GM21515 (cell line): ENCODE measurements around the gene PCBD1.

Source experiments
- ATAC-seq: cut with Tn5 transposase; IDR thresholded peaks from one replicate; pipeline ENCODE4 v1.9.1; 2021; ENCODE audit not compliant: unreplicated experiment

PCBD1 gene

DNA sequence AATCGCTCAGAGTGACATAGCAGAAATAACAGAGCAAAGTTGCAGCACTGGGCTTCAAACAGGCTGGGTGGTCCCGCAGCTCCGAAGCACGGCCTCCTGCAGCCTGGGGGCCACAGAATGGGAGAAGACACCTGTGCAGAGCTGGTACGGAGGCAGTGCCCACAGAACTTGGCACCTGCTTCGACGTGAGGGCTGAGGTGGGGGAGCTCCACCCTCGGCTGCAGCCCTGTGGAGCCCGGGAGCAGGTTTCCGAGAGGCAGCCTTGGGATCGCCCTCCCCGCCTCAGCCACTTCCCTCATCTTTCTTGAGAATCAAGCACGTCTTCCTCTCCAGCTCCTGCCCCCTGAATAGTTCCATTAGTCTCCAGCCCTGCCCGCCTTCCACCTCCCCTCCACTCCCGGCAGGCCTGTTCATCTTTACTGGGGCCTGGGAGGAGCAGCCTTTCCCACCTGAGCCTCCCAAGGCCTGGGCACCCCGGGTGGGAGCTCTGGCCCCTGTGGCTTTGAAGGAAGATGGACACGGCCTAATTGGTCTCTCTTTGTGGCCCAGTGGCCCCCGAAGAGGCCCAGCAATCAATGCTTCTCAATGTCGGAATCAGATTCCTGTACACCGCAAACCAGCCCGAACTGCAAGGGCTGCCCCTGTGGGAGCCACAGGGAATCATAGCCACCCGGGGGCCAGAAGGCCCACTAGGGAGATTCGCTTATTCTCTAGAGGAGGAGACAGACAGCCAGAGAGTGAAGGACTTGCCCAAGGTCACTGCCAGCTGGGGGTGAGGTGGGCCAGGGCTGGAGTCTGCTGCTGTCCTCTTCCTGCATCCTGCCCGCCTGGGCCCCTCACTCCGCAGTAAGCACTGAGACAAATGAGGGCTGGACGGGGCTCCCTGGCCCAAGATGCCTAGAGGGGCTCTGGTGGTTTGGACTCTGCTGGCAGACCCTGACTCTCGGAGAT lies 17.0 kb upstream of the PCBD1 start:
- no peak for ATAC-seq

DNA sequence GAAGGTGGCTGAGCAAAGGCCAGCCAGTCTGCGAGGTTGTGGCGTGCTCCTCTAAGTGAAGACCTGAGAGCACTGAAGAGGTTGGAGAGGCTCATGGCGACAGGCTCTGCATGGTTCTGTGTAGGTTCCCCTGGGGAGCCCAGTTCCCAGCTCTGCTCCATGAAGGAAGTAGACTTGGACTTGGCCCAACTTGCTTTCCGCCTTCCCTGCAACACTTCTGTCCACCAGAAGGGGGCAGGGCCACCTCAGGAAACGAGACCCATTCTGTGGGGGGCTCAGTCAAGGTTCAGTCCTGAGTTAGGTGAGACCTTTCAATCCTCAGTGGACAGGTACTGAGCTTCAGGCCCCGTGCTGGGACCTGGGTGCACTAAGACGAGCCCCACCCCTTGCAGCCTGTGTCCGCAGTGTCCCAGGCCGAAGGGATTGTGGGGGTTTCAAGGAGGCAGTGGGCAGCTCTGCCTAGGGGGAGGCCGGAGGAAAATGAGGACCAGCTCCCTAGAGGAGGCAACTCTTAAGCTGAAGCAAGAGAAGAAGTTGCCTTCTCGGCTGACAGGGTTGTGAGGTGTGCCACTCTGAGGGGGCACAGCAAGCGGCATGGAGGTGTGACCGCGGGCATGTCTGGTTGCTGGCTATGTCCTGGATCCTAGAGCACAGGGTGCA lies 15.0 kb upstream of the PCBD1 start:
- ATAC-seq = no peak

- no peak for ATAC-seq
Measured at GRCh38 chr10:70902661-70903261, 14.4 kb upstream of the PCBD1 start.

DNA sequence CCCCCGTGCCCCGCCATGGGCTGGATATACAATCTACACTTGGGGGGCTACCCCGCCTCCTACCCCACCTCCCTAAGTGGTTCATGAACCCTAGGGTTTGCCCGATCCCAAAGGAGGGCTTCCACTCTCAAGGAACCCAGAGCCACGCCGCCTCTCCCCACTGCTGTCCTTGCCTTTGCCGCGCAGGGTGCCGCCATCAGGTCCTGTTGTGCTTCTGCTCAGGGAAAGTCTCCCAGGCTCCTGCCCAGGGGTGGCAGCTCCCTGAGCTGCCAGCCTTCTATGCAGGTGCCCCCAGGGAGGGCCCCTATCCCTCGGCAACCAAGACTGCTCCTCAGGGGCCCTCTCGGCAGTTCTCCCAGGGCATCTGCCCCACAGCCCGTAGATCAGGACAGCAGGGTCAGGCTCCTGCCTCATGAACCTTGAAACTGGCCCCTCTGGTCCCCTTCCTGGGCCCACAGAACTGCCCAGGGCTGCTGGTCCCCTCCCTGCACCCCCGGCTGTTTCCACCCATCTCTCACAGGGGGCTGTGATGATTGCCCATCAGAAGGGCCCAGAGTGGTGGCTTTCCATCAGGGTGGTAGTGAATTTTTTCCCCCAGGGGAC lies 13.0 kb upstream of the PCBD1 start:
- no peak for ATAC-seq

DNA sequence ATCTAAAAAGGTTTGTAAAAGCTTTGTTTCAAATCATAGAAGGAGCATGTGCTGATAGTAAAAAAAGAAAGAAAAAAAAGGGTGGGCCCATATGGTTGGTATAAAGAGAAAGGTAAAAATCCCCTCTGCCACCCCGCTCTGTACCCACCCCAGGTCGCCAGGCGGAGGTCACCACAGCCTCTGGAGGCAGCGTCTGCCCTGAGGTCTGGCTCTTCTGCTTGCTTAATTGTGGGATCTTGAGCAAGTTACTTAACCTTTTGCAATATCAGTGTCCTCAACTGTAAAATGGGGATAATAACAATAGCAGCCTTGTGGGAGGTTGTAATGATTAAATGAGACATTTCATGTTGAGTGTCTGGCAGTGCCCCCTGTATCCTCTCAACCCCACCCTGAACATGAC lies 10.7 kb upstream of the PCBD1 start:
- ATAC-seq = no peak

DNA sequence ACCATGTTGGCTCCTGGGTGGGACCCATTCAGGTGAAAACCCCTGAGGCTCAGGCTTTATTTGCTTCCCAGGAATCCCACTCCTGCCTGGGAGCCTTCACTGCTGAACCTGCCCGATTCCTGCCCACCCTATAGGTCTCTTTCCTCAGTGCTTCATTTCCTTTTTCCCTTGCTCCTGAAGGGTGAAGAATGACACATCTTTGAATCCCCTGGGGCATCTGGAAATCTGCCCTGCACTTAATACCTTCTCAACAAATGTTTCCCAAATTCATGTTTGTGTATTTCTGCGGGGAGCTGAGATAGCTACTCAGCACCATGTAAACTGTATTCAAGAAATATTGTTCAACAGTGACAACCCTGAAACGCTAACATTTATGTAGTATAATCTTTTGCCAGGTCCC lies 10.3 kb upstream of the PCBD1 start:
- no peak for ATAC-seq

DNA sequence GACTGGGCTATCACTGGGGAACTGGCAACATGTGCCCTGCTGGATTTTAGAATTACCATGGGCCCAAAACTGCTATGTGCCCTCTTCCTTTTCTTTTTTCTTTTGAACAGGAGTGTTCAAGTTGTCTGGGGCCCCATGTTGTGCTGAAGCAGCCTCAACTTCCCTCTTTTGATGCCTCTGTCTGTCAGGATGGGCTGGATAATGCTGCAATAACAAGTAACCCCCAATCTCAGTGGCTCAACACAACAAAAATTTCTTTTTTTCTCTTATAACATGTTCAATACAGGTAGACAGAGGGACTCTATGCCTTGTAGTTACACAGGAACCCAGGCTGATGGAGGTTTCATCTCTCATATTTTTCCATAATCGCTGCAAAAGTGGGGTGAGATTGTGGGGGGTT lies 8.2 kb upstream of the PCBD1 start:
- ATAC-seq = no peak

- ATAC-seq = no peak
Measured at GRCh38 chr10:70894416-70894815, 6.1 kb upstream of the PCBD1 start.

DNA sequence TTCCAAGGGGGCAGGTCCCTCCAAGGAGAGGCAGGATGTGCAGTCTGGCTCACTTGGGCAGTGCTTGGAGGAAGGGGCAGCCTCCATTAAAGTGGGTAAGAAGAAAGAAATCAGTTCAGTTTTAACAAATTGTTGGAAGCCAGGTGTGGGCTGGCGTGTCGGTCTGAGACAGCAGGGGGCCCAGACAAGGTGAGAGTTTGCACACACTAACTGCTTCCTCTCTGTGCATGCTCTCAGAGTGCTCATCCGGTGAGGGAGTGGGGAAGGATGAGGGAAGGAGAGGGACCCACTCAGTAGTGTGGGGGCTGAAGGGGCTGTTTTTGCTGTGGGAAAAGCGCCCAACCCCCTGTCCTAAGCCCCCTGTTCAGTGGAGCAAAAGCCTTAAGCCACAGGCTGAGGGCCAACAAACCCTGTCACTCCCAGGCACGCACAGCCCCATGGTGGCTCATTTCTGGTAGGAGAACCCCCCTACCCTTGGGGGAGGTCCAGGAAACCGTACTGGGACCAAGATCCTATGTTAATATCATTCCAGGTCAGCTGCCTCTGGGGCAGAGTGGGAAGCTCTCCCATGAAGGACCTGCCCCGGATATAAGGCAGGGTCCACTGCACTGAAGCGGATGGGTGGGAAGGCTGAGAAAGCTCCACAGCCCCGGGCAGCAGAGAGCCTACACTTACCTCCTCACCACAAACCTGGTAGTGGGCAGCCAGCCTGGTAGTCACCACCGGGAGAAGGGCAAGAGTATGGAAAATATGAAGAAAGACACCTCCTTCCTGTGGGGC lies 5.1 kb upstream of the PCBD1 start:
- ATAC-seq = no peak

DNA sequence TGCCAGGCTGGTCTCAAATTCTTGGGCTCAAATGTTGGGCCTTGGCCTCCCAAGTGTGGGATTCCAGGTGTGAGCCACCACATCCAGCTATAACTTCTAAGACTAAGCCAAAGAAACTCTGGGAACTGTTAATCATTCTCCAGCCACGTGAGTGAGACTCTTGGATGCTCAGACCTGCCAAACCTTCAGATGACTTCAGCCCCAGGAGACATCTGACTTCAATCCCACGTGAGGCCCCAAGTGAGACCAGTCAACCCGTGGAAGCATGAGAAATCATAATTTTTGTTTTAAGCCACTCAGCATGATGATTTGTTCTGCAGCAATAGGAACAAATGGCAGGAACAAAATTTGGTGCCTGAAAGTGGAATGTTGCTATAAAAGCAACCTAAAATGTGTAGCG lies 4.3 kb upstream of the PCBD1 start:
- ATAC-seq = no peak

DNA sequence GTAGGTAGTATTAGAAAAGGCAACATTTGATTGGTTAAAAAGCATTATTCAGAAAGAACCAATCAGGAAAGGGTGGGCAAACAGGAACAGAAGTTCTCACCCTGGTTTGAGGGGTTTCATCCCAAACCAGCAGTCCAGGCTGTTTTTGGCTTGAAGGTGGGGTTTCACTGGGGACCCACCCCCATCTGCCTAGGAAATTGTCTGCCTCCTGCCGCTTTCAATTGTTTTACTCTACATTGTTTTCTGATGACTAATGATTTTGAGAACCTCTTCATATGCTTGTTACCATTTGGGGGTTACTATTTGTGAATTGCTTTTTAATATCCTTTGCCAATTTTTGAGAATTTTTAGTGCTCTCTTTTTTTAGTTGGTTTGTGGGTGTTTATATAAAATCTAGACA lies 3.3 kb upstream of the PCBD1 start:
- ATAC-seq = no peak

DNA sequence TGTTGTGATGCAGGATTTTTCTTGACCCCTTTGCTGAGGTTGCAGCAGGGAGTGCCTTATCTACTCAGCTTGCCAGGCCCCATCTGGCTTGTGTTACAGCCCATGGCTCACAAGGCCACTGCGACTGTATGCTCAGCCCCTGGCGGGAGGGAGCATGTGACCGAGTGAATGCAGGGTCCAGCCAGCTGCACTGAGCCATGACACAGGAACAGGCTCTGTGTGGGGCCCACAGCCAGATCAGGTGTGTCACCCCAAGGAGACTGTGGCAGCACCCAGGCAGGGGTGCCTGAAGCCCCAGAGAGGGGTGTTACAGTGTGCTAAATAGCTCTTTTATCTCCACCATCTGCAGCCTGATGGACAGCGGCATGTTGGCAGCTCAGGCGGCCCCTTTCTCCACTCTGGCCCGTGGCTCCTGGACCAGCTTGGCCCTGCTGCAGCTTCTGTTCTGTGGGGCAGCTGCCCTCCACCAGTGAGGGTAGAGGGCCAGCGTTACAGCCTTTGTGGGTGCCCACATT lies 2.6 kb upstream of the PCBD1 start:
- no peak for ATAC-seq

- no peak for ATAC-seq
Measured at GRCh38 chr10:70889291-70889690, 926 bp upstream of the PCBD1 start.

DNA sequence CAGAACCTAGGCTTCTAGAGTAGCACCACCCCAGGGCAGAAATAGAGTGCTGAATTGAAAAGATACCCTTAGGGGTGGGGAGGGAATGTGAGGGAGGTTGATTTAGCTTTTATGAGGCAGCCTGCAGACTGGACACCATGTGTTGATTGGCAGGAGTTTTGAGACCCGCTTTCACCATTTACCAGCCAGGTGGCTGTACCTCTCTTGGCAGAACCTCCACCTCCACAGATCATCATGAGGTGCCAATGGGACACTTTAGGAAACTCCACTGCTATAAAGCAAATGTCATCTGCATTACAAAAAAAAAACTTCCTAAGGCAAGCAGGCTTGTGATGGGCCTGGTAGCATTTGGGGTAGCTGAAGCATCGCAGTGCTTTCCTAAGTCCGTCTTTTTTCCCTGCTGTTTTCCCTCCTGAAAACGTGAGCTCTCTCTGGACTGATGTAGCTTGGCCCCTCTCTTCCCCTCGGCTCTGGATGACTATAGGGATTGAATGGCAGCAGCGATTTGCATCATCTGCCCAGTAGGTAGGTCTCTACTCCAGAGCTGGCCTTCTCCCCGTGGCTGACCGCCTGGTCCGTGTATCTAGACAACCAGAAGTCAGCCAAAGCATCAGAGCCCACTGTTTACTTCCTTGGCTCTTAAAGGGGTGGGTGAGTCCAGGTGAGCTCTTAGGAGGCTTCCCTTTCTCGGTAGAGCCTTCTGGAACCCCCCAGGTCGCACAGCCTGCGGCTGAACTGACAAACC lies 1.3 kb downstream of the PCBD1 start:
- no peak for ATAC-seq

GRCh38 chr10:70885931-70886903 lies 2.1 kb downstream of the PCBD1 start:
- ATAC-seq = no peak

DNA sequence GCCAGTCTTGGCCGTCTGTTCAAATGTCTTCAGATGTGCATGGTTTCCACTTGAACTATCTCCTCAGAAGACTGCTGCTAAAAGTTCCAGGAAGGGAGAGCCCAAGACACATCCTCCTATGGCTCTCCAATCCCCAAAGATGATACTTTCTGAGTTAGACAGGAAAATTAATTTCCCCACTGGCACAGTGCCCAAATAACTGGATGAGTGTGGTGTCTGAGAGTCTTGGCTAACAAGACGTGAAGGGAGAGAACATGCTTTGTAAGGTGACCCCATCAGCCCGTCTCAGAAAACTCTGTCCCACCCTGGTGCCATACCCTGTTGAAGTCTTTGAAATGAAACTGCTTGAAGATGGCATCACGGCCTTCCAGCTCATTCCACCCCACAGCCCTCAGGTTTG lies 2.9 kb downstream of the PCBD1 start:
- no peak for ATAC-seq

- no peak for ATAC-seq
Measured at GRCh38 chr10:70884741-70885140, 3.6 kb downstream of the PCBD1 start.

DNA sequence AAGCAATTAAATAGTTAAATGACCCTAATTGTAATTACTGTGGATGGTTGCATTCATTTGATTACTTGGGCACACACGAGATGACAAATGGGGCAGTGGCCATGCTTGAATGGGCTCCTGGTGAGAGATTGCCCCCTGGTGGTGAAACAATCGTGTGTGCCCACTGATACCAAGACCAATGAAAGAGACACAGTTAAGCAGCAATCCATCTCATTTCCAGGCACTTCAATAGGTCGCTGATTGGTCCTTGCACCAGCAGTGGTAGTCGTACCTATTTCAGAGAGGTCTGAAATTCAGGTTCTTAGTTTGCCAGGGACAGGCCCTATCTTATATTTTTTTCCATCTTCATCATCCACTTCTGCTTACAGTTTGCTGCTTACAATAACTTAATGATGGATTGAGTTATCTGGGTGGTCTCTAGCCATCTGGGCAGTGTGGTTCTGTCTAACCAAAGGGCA lies 8.3 kb downstream of the PCBD1 start:
- no peak for ATAC-seq

DNA sequence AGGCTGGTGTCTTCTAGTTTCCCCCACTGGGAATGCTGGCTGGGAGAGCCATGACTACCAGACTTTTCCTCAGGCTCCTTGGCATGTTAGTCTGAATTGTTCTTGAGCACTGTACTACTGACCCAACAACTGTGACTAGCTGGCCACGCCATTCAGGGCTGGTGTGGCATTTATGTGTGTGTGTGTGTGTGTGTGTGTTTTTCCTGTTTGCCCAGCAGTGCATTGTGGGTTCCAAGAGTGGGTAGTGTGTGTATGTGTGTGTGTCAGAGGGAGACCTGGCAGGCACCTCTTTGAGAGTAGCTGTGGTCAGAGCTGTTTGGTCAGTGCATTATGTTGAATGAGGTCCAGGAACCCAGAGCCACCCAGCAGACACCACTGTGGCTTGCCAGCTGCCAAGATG lies 9.2 kb downstream of the PCBD1 start:
- no peak for ATAC-seq
